Nephron (organoid): ENCODE measurements around the gene ELOVL1.

Experiments used
- H3K27ac Mint-ChIP-seq, 3 experiments: 2 replicates each; pipeline ENCODE4 v1.8.0; 2020; ENCODE audit warnings: mixed read lengths in 3 of 3, mild to moderate bottlenecking in 2 of 3, moderate library complexity in 1 of 3
- H3K27me3 Mint-ChIP-seq: 2 replicates; pipeline ENCODE4 v1.8.0; 2021; ENCODE audit warnings: low read depth, mild to moderate bottlenecking, moderate library complexity, mixed read lengths
- H3K36me3 Mint-ChIP-seq: 2 replicates; pipeline ENCODE4 v1.8.0; 2020; ENCODE audit warnings: low read depth, mixed read lengths
- H3K4me1 Mint-ChIP-seq: 2 replicates; pipeline ENCODE4 v1.8.0; 2020; ENCODE audit warnings: mixed read lengths
- H3K4me3 Mint-ChIP-seq, 3 experiments: 2 replicates each; pipeline ENCODE4 v1.8.0; 2020; ENCODE audit warnings: mild to moderate bottlenecking in 3 of 3, mixed read lengths in 3 of 3, moderate library complexity in 2 of 3
- H3K9me3 Mint-ChIP-seq: 2 replicates; pipeline ENCODE4 v1.8.0; 2020; ENCODE audit warnings: mixed read lengths
- CTCF ChIP-seq, 3 experiments: fragments of 200-600 bp; sonication (generic); IDR thresholded peaks; one replicate each; pipeline ENCODE4 v1.5.0; 2021; ENCODE audit warnings: antibody characterized with exemption in 3 of 3; ENCODE audit not compliant: unreplicated experiment in 3 of 3

Gene ELOVL1

GRCh38 chr1:43318831-43319230 is 49.0 kb downstream of the ELOVL1 start:
- Mint-ChIP-seq H3K27ac (no peak overlapping the region), H3K4me3 (no peak overlapping the region), H3K36me3 (peaks cover 3% of the 10 kb centered on the region), H3K9me3 (no peaks in the 10 kb centered on the region), H3K4me1 (no peaks in the 10 kb centered on the region), H3K27me3 (peaks cover 13% of the 10 kb centered on the region)
- no peak for TF ChIP-seq CTCF (IDR thresholded peaks at IDR 0.05; ENCODE audit: unreplicated experiment in 3 of 3)

DNA sequence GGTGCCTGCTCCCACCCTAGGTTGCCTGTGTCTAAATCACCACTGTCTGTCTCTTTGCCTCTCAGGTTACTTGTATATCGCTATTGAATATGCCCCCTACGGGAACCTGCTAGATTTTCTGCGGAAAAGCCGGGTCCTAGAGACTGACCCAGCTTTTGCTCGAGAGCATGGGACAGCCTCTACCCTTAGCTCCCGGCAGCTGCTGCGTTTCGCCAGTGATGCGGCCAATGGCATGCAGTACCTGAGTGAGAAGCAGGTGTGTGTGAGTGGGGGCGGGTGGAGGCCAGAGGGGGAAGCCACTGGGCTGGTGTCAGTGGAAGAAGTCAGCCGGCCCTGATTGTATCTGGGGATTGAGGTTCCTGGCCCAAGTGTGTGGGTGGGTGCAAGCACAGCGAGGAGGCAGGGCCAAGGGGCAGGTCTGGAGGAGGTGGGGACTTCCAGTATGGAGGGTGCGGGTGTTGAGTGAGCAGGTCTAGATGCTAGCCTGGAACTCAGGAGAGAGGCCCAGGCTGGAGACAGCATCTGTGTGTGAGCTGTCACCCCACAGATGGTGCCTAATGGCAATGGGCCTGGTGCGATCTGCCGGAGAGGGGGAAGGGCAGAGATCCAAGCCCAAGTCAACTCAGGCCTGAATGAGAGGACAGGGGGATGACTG is 49.9 kb downstream of the ELOVL1 start:
- no peak for TF ChIP-seq CTCF (IDR thresholded peaks at IDR 0.05; ENCODE audit: unreplicated experiment in 3 of 3)
- no peaks in the 10 kb centered on the region for H3K36me3 Mint-ChIP-seq
- H3K9me3 Mint-ChIP-seq: no peaks in the 10 kb centered on the region
- no peak overlapping the region for H3K4me3 Mint-ChIP-seq
- H3K4me1 Mint-ChIP-seq: no peaks in the 10 kb centered on the region
- peaks cover 13% of the 10 kb centered on the region for H3K27me3 Mint-ChIP-seq
- no peak overlapping the region for H3K27ac Mint-ChIP-seq

DNA sequence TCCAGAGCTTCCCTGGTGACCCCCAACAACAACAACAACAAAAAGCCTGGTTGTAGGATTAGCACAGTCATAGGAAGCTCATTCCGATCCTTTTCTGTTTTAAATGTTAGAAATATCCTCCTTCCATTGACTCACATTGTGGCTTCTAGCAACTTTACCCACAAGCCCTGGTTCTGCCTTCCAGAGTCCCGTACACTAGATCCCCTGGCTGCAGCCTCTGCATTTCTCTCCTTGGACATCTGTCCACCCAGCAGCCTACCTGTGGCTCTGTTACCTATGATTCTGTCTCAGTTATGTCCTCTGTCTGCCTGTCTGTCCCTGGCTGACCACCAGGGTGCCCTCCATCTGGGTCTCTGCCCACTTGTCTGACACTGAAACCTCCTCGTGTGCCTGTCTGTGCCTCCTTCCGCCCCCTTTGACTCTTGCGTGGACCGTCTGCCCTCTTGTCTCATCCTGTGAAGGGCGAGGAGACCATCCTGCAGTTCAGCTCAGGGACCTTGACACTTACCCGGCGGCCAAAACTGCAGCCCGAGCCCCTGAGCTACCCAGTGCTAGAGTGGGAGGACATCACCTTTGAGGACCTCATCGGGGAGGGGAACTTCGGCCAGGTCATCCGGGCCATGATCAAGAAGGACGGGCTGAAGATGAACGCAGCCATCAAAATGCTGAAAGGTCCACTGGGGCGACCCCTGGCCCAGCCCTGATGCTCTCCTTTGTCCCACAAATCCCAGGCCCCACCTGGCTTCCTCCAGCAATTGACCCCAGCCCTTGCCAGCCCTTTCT is 50.9 kb downstream of the ELOVL1 start:
- Mint-ChIP-seq H3K4me3 (no peak overlapping the region), H3K4me1 (no peaks in the 10 kb centered on the region), H3K36me3 (no peaks in the 10 kb centered on the region), H3K27me3 (peaks cover 13% of the 10 kb centered on the region), H3K27ac (no peak overlapping the region), H3K9me3 (no peaks in the 10 kb centered on the region)
- no peak for TF ChIP-seq CTCF (IDR thresholded peaks at IDR 0.05; ENCODE audit: unreplicated experiment in 3 of 3)

DNA sequence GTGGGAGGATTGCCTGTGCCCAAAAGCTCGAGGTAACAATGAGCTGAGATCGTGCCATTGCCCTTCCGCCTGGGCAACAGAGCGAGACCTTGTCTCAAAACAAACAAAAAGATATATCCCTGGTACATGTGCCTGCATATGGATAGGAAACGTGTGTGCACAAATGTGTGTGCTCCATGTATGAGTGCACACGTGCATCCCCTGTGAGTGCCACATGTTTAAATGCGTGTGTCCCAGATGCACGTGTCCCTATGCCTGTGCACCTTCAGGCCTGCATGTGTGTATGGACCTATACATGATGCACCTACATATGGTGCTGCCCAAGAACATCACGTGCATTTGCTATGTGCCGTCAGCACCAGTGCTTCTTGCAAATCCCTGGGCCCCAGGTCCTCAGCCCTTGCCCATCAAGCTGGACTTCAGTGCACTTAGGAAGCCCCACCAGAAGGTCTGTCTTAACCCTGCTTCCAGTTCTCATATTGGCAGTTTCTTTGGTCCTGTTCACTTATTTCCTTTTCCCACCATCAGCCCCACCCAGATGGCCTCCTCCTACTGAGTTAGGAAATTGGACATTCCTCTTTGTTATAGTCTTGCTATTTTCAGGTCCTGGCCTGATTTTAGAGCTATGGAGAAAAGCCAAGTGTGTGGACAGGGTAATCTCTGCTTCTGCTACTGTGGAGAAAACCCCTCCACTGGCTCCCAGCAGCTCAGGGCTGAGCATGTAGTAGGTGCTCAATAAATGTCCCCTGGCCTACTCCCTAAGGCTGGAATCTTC is 51.7 kb downstream of the ELOVL1 start:
- Mint-ChIP-seq H3K4me1 (no peaks in the 10 kb centered on the region), H3K9me3 (no peaks in the 10 kb centered on the region), H3K36me3 (no peaks in the 10 kb centered on the region), H3K27ac (no peak overlapping the region), H3K4me3 (no peak overlapping the region), H3K27me3 (peaks cover 10% of the 10 kb centered on the region)
- no peak for TF ChIP-seq CTCF (IDR thresholded peaks at IDR 0.05; ENCODE audit: unreplicated experiment in 3 of 3)

GRCh38 chr1:43315481-43315880 is 52.3 kb downstream of the ELOVL1 start:
- Mint-ChIP-seq H3K27me3 (peaks cover 10% of the 10 kb centered on the region), H3K27ac (no peak overlapping the region), H3K4me1 (no peaks in the 10 kb centered on the region), H3K9me3 (no peaks in the 10 kb centered on the region), H3K36me3 (no peaks in the 10 kb centered on the region), H3K4me3 (no peak overlapping the region)
- no peak for TF ChIP-seq CTCF (IDR thresholded peaks at IDR 0.05; ENCODE audit: unreplicated experiment in 3 of 3)
